Measurements from ENCODE around the gene GRIN2A. TPM values are rescaled to one million over a fixed set of nuclear protein-coding genes. Genes with fewer than 3 reads are reported as not detected.

GRIN2A gene
- total and polyA plus RNA-seq, 2 of the 8 experiments (the other 6 are each of a cell fraction or from before 2014, with no cell fraction given): 0.18 to 1.8 TPM

- Histone ChIP-seq H3K4me1 (replicated peaks in 1 of 4; ENCODE audit: control insufficient read depth in 3 of 4, insufficient read depth in 4 of 4, low read length in 3 of 4) (peaks cover 0 to 4% (median 0%) of the 10 kb centered on the region in 4 experiments; a peak in 3 of 7 replicates), H2BK120ac (replicated peaks; ENCODE audit: low read depth, low read length) (no peak overlapping the region), H3K4me3 (ENCODE audit: extremely low read depth in 1 of 4, insufficient read depth in 2 of 4, low read depth in 3 of 4, low read length in 4 of 4) (no peak overlapping the region), H3K23ac (ENCODE audit: insufficient read length) (no peak overlapping the region), H3K56ac (replicated peaks; ENCODE audit: insufficient read length, low read depth, low read length) (no peak overlapping the region), H3K4me2 (ENCODE audit: insufficient read depth in 1 of 2, low read depth in 2 of 2, low read length in 2 of 2) (no peak overlapping the region), H3K9ac (replicated peaks in 1 of 4; ENCODE audit: extremely low read depth in 1 of 4, low read depth in 3 of 4, low read length in 3 of 4) (no peak overlapping the region), H3K27ac (ENCODE audit: low read depth, low read length) (no peak overlapping the region), H3K36me3 (ENCODE audit: control insufficient read depth in 2 of 4, insufficient read depth in 4 of 4, low read length in 3 of 4) (no peaks in the 10 kb centered on the region), H3K18ac (ENCODE audit: extremely low read depth, low read length) (no peak overlapping the region), H2BK12ac (ENCODE audit: low read depth, low read length) (no peak overlapping the region), H3K79me1 (ENCODE audit: low read depth, low read length) (no peaks in the 10 kb centered on the region), H2AK5ac (ENCODE audit: low read depth, low read length) (no peak overlapping the region), H3K4ac (replicated peaks; ENCODE audit: insufficient read length, low read depth, low read length) (no peak overlapping the region), H2AFZ (ENCODE audit: low read length) (no peak overlapping the region), H2BK15ac (ENCODE audit: low read length) (no peak overlapping the region), H4K91ac (replicated peaks; ENCODE audit: insufficient read length, low read length) (no peak overlapping the region), H3K27me3 (replicated peaks in 1 of 4; ENCODE audit: control insufficient read depth in 3 of 4, extremely low read depth in 1 of 4, insufficient read depth in 3 of 4, low read length in 3 of 4) (no peaks in the 10 kb centered on the region), H4K20me1 (replicated peaks in 1 of 2; ENCODE audit: control insufficient read depth in 1 of 2, insufficient read depth in 2 of 2, low read length in 2 of 2) (no peaks in the 10 kb centered on the region), H4K5ac (ENCODE audit: insufficient read length, low read depth, low read length) (no peak overlapping the region), H3K79me2 (ENCODE audit: control insufficient read depth in 1 of 2, insufficient read depth in 2 of 2, low read length in 2 of 2) (no peaks in the 10 kb centered on the region), H4K8ac (ENCODE audit: extremely low read depth, insufficient read depth, low read length) (no peak overlapping the region), H2BK20ac (ENCODE audit: low read length) (no peak overlapping the region), H3K14ac (ENCODE audit: insufficient read length) (no peak overlapping the region), H3K9me3 (ENCODE audit: insufficient read depth in 2 of 2, low read depth in 1 of 2, low read length in 1 of 2) (no peaks in the 10 kb centered on the region), H2BK5ac (ENCODE audit: low read depth, low read length) (no peak overlapping the region), H3K23me2 (ENCODE audit: low read depth, low read length) (no peaks in the 10 kb centered on the region)
- ChIA-PET CTCF (ENCODE audit: partially characterized antibody) (interaction anchor here (0.6 to 3.2 kb wide), 5 partner anchors 9 to 309 kb away, joined by 3 to 16 read pairs (median 5); no protein-coding TSS in a partner anchor), POLR2A (ENCODE audit: partially characterized antibody) (no interaction called here)
- no peak for DNase-seq (ENCODE audit: low read depth in 1 of 2, low spot score in 2 of 2)
- no peak for FAIRE-seq
- TF ChIP-seq CTBP2 (IDR thresholded peaks at IDR 0.05; ENCODE audit: borderline replicate concordance, insufficient read depth, insufficient read length, low read length) (no peak), CREB1 (IDR thresholded peaks at IDR 0.05) (no peak), POLR2A (IDR thresholded peaks at IDR 0.05; ENCODE audit: control extremely low read depth in 1 of 2, low read depth in 2 of 2, low read length in 2 of 2) (no peak), GTF2F1 (IDR thresholded peaks at IDR 0.05; ENCODE audit: borderline replicate concordance, low read depth, low read length) (no peak), TBP (IDR thresholded peaks at IDR 0.05; ENCODE audit: low read depth, low read length) (no peak), FOSL1 (IDR thresholded peaks at IDR 0.05; ENCODE audit: insufficient read depth, low read depth, low read length) (no peak), JUND (IDR thresholded peaks at IDR 0.05; ENCODE audit: low read length) (no peak), EGR1 (IDR thresholded peaks at IDR 0.05; ENCODE audit: borderline replicate concordance, low read depth, low read length) (no peak), TAF1 (IDR thresholded peaks at IDR 0.05; ENCODE audit: low read depth, low read length) (no peak), CHD2 (IDR thresholded peaks at IDR 0.05; ENCODE audit: low read length) (no peak), NRF1 (IDR thresholded peaks at IDR 0.05; ENCODE audit: low read depth, low read length) (no peak), KDM1A (IDR thresholded peaks at IDR 0.05; ENCODE audit: borderline replicate concordance, low read length) (no peak), TEAD4 (IDR thresholded peaks at IDR 0.05; ENCODE audit: low read depth, low read length) (no peak), TAF7 (optimal IDR thresholded peaks at IDR 0.05; ENCODE audit: borderline replicate concordance, low read depth, low read length) (no peak), BCL11A (IDR thresholded peaks at IDR 0.05; ENCODE audit: low read depth in 2 of 2, low read length in 2 of 2) (no peak), MAFK (IDR thresholded peaks at IDR 0.05; ENCODE audit: low read depth, low read length) (no peak), RXRA (IDR thresholded peaks at IDR 0.05; ENCODE audit: insufficient read depth, low read depth, low read length) (no peak)
Observed at GRCh38 chr16:9957002-9957401, 225.2 kb downstream of the GRIN2A start.
